PFSK-1 (cell line): ENCODE measurements around the gene PIM3.

Experiments
- POLR2AphosphoS5 ChIP-seq: IDR thresholded peaks from 2 replicates; pipeline ENCODE4 v1.6.1; 2012; ENCODE audit warnings: low read depth, mild to moderate bottlenecking, control low read depth, low read length, moderate library complexity
- REST ChIP-seq, 2 experiments: IDR thresholded peaks; 2 replicates each; pipeline versions ENCODE4 v1.6.1 to v1.8.0; 2011 to 2012; ENCODE audit warnings: low read depth in 2 of 2, low read length in 2 of 2, control low read depth in 1 of 2, inconsistent platforms in 1 of 2, mild to moderate bottlenecking in 1 of 2, moderate library complexity in 1 of 2; ENCODE audit not compliant: insufficient read depth in 1 of 2

- TF ChIP-seq POLR2AphosphoS5 (no peak), REST (IDR thresholded peaks at IDR 0.05; ENCODE audit: insufficient read depth in 1 of 2, low read depth in 2 of 2, low read length in 2 of 2) (no peak)
Measured at GRCh38 chr22:49998718-49999062, 38.1 kb downstream of the PIM3 start.
